Natural killer cell treated with Interleukin-12 subunit alpha and Interleukin-12 subunit beta and Interleukin-15 and Interleukin-18, amount 100 ng/mL, for 72 hours (primary cell): ENCODE measurements around the gene ACSM3. TPM values are rescaled to one million over a fixed set of nuclear protein-coding genes. Genes with fewer than 3 reads are reported as not detected.
A peak's percentile ranks its signal among the peaks of the same experiment; 100 is the strongest.
"Not testable (repeated sequence)": the region's sequence is repeated elsewhere in the genome, so short reads cannot be mapped to it uniquely, and the experiment has no call there.

Experiments
- ATAC-seq, 2 donors: fragments of 150-1000 bp; cut with Tn5 transposase in 1 of 2; sonication (Bioruptor Pico), chemical (Tn5 transposase) in 1 of 2; 2 replicates each; pipeline ENCODE4 v1.10.0; 2021
- DNase-seq: peaks from one replicate; pipeline ENCODE4 v3.0.0; 2022; ENCODE audit warnings: low spot score
- H3K27ac Mint-ChIP-seq, 2 donors: 1 replicate in 1 of 2; 2 replicates in 1 of 2; pipeline ENCODE4 v1.8.0; 2022; ENCODE audit warnings: mixed read lengths in 2 of 2, mild to moderate bottlenecking in 1 of 2, moderate library complexity in 1 of 2
- H3K27me3 Mint-ChIP-seq, 2 donors: 1 replicate in 1 of 2; 2 replicates in 1 of 2; pipeline ENCODE4 v1.8.0; 2022; ENCODE audit warnings: mixed read lengths in 2 of 2
- H3K36me3 Mint-ChIP-seq: one replicate; pipeline ENCODE4 v1.8.0; 2022; ENCODE audit warnings: mixed read lengths
- H3K4me1 Mint-ChIP-seq, 2 donors: 1 replicate in 1 of 2; 2 replicates in 1 of 2; pipeline ENCODE4 v1.8.0; 2022; ENCODE audit warnings: low read depth in 2 of 2, mixed read lengths in 2 of 2, mild to moderate bottlenecking in 1 of 2
- H3K4me3 Mint-ChIP-seq: one replicate; pipeline ENCODE4 v1.8.0; 2022; ENCODE audit warnings: mixed read lengths
- H3K9me3 Mint-ChIP-seq: 2 replicates; pipeline ENCODE4 v1.8.0; 2022; ENCODE audit warnings: mixed read lengths
- total RNA-seq, 2 donors: library from RNA; stranded (reverse); gene quantifications; one replicate each; pipeline ENCODE4 v1.2.3, GENCODE V29; 2022

Gene ACSM3
- total RNA-seq, 2 donors from 2014 or later = 1.5 to 7.2 TPM

DNA sequence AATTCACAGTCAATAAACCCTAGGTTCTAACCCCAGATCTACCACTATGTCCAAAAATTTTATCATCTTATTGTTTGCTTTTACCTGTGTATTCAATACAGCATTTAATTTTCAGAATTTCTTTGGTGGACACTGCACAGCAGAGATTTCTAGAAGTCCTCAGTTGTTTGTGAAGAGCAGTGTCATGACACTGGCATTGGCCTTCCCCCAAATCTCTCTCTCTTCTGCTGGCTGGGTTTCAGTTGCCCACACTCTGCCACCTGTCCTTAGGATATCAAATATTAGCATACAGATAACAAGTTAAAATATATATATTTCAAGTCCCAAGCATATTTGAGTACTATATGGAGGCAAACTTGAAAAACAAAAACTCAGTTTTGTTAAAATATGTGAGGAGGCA, 20.2 kb upstream of the ACSM3 start:
- DNase-seq (no peak), ATAC-seq (no peak)
- H3K36me3 Mint-ChIP-seq = peaks cover 9% of the 10 kb centered on the region
- H3K9me3 Mint-ChIP-seq = peaks cover 2% of the 10 kb centered on the region
- peaks cover 17 to 21% of the 10 kb centered on the region in 2 donors for H3K4me1 Mint-ChIP-seq
- no peak overlapping the region for H3K4me3 Mint-ChIP-seq
- no peak overlapping the region for H3K27ac Mint-ChIP-seq
- H3K27me3 Mint-ChIP-seq = no peaks in the 10 kb centered on the region

DNA sequence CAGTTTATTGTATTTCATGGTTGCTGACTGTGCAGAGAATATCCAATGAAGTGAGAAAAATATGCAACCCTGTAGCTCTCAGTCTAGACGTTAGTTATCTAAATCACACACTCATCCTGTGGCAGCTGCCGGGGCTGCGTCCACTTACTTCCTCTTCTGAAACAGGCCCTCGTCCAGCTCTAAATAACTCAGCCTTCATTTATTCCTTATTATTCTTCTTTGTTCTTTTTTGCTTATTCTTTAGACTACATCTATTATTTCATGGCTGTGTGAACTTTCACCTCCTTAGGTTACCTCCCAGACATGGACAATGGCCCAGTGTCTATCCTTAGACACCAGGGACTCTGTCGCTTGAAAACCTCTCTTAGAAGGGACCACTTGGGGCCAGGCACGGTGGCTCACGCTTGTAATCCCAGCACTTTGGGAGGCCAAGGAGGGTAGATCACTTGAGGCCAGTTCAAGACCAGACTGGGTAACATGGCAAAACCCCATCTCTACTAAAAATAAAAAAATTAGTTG, 18.8 kb upstream of the ACSM3 start:
- Mint-ChIP-seq H3K36me3 (peaks cover 9% of the 10 kb centered on the region), H3K4me1 (peaks cover 12 to 15% of the 10 kb centered on the region in 2 donors), H3K9me3 (peaks cover 2% of the 10 kb centered on the region), H3K27me3 (peaks cover 0 to 3% of the 10 kb centered on the region in 2 donors), H3K4me3 (no peak overlapping the region), H3K27ac (no peak overlapping the region)
- ATAC-seq = no peak
- no peak for DNase-seq

DNA sequence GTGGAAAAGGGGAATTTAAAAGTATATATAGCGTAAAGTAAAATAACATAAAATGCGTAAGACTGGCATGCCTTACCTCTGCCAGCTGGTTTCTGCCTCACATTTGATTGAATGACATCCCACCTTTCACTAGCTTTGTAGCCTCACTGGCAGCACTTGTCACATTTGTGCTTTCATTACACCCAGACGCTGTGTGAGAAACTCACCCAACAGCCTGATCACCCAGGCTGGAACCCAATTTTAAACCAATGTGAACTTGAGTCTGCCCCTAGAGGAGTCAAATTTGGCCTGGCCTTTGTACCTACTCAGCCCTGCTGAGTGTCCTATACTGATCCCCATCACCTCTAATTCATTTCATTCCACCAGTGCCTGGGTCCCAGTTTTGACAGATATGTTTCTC, 17.4 kb upstream of the ACSM3 start:
- H3K4me3 Mint-ChIP-seq = no peak overlapping the region
- H3K9me3 Mint-ChIP-seq = peaks cover 2% of the 10 kb centered on the region
- H3K36me3 Mint-ChIP-seq = peaks cover 9% of the 10 kb centered on the region
- ATAC-seq = no peak
- peaks cover 0 to 5% of the 10 kb centered on the region in 2 donors for H3K27me3 Mint-ChIP-seq
- DNase-seq = no peak
- H3K27ac Mint-ChIP-seq = no peak overlapping the region
- peaks cover 4 to 6% of the 10 kb centered on the region in 2 donors for H3K4me1 Mint-ChIP-seq

DNA sequence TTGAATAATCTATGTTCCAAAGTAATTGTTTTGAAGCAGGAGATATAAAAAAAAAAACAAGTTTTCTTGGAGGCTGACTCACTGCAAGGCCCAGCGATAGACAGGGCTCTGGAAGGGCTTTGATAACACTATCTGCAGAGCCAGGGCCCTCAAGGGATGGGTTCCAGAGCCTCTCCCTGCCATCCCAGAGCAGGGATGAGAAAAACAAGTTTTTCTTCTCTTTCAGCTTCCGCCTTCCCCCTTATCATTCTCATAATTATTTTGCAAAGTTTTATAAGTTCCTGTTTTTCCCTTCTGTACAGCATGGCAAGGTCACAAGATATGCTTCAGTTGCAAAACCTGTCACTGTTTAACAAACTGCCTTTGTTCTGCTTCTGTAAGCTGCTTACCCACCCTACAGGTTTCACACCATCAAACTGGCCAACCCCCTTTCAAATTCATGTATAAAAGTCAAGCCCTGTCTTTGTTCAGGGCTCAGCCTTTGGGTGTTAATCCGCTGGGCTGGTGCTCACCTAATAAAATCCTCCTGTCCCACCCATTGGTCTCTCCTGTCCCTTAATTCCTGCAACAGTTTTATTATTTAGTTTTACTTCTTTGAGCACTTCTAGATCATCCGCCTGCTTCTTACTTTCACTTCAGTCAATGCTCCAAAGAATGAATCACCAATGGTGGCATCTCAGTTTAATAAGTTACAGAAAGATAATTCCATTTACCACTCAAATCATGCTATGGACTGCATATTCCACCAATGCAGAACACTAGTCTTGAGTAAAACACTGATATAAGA, 16.6 kb upstream of the ACSM3 start:
- peaks cover 9% of the 10 kb centered on the region for H3K36me3 Mint-ChIP-seq
- peaks cover 0 to 8% of the 10 kb centered on the region in 2 donors for H3K27me3 Mint-ChIP-seq
- H3K9me3 Mint-ChIP-seq = peaks cover 2% of the 10 kb centered on the region
- DNase-seq (no peak), ATAC-seq (no peak)
- H3K27ac Mint-ChIP-seq = no peak overlapping the region
- no peak overlapping the region for H3K4me3 Mint-ChIP-seq
- no peaks in the 10 kb centered on the region for H3K4me1 Mint-ChIP-seq

DNA sequence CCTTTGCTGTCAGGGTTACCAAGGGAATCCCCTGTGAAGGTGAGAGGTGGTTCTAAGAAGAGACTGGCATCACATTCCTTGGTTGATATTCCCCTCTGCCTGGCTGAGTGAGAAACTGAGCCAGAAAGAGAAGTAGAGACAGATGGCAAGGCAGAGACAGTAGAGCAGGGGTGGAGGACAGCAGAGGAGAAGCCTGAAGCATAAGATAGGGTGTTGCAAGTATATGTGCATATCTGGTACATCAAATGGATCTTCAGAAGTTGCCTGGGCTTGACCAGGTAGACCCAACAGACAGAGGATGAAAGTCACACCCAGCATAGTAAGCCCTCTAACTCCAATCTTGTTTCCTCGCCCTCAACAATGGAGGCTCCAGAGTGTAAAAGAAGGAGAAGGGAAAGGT, 14.3 kb upstream of the ACSM3 start:
- Mint-ChIP-seq H3K27me3 (peaks cover 10 to 14% of the 10 kb centered on the region in 2 donors), H3K4me3 (no peak overlapping the region), H3K9me3 (peaks cover 2% of the 10 kb centered on the region), H3K36me3 (peaks cover 13% of the 10 kb centered on the region), H3K27ac (no peak overlapping the region), H3K4me1 (no peaks in the 10 kb centered on the region)
- DNase-seq (no peak), ATAC-seq (no peak)

DNA sequence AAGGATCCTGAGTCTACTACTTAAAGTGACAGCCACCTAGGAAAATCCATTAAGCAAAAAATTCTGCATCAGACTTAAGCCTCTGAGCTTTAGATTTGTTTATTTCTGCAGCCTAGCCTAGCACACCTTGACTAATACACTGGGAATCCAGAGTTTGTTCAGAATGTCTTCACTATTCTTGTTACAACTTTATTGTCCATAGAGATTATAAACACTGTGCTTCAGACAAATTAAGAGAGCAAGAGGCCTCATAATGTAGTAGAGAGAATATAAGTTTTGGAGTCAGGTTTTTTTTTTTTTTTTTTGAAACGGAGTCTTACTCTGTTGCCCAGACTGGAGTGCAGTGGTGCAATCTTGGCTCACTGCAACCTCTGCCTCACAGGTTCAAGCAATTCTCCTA, 13.3 kb upstream of the ACSM3 start:
- Mint-ChIP-seq H3K9me3 (peaks cover 2% of the 10 kb centered on the region), H3K4me1 (no peaks in the 10 kb centered on the region), H3K27me3 (peaks cover 10 to 14% of the 10 kb centered on the region in 2 donors), H3K27ac (no peak overlapping the region), H3K4me3 (no peak overlapping the region), H3K36me3 (peaks cover 13% of the 10 kb centered on the region)
- ATAC-seq (no peak), DNase-seq (no peak)

DNA sequence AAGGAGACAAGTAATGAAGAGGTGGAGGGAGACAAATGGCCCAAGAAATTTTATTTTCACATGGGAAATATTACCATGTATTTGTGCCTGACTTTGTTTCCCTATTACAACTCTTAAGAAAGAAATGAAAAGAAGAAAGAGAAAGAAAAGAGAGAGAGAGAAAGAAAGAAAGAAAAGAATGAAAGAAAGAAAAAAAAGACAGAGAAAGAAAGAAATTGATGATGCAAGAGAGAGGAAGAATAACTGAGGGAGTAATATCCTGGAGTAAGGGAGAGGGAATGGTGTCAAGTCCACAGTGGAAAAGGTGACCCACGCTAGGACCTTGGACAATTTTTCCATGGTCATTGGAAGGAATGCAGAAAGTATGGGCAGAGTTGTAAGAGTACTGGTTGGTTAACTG, 10.1 kb upstream of the ACSM3 start:
- Mint-ChIP-seq H3K4me1 (no peaks in the 10 kb centered on the region), H3K27me3 (peaks cover 10 to 14% of the 10 kb centered on the region in 2 donors), H3K27ac (no peak overlapping the region), H3K36me3 (peaks cover 4% of the 10 kb centered on the region), H3K4me3 (no peak overlapping the region), H3K9me3 (no peaks in the 10 kb centered on the region)
- DNase-seq (no peak), ATAC-seq (no peak)

DNA sequence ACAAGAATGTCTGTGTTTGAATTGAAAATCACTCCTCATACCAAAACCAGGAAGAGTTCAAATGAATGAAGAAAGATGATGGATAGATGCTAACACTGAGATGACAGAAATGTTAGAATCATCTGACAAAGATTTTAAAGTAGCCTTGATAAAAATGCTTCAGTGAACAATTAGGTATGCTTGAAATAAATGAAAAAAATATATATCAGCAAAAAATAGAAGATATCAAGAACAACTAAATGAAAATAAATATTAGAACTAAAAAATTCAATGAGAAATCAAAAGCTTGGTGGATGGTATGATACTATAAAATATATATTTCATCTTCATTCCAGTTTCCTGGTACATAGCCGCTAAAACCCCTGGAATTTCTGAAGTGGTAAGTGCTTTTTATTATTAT, 8.6 kb upstream of the ACSM3 start:
- peaks cover 2% of the 10 kb centered on the region for H3K9me3 Mint-ChIP-seq
- H3K27ac Mint-ChIP-seq = no peak overlapping the region
- ATAC-seq (no peak), DNase-seq (no peak)
- H3K4me1 Mint-ChIP-seq = no peaks in the 10 kb centered on the region
- peaks cover 4% of the 10 kb centered on the region for H3K36me3 Mint-ChIP-seq
- peaks cover 7 to 14% of the 10 kb centered on the region in 2 donors for H3K27me3 Mint-ChIP-seq
- no peak overlapping the region for H3K4me3 Mint-ChIP-seq

DNA sequence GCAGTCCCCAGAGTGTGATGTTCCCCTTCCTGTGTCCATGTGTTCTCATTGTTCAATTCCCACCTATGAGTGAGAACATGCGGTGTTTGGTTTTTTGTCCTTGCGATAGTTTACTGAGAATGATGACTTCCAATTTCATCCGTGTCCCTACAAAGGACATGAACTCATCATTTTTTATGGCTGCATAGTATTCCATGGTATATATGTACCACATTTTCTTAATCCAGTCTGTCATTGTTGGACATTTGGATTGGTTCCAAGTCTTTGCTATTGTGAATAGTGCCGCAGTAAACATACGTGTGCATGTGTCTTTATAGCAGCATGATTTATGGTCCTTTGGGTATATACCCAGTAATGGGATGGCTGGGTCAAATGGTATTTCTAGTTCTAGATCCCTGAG, 8.0 kb upstream of the ACSM3 start:
- H3K9me3 Mint-ChIP-seq, H3K36me3 Mint-ChIP-seq, DNase-seq, ATAC-seq, H3K4me3 Mint-ChIP-seq, H3K4me1 Mint-ChIP-seq, H3K27ac Mint-ChIP-seq: not testable (repeated sequence)
- peaks cover 5 to 14% of the 10 kb centered on the region in 2 donors for H3K27me3 Mint-ChIP-seq

DNA sequence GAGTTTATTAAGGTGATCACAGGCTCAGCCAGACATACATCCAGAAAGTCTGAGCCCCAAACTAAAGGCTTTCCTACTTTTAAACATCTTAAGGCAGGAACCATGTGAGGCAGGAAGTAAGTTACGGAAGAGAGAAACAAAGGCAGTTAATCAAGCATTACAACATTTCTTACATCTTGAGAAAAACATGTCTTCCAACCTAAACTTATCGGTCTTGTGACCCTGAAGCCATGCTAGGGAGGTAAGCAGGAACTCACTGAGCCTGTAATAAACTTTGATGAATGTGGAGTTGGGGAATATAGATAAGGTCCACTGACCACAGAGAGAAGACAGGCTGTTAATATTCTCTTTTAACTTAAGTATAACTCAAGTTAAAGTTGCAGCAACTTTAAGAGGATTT, 3.5 kb upstream of the ACSM3 start:
- Mint-ChIP-seq H3K27me3 (no peaks in the 10 kb centered on the region), H3K4me1 (peaks cover 9 to 12% of the 10 kb centered on the region in 2 donors), H3K27ac (no peak overlapping the region), H3K9me3 (peaks cover 2% of the 10 kb centered on the region), H3K4me3 (no peak overlapping the region), H3K36me3 (no peaks in the 10 kb centered on the region)
- DNase-seq = no peak
- ATAC-seq = no peak

DNA sequence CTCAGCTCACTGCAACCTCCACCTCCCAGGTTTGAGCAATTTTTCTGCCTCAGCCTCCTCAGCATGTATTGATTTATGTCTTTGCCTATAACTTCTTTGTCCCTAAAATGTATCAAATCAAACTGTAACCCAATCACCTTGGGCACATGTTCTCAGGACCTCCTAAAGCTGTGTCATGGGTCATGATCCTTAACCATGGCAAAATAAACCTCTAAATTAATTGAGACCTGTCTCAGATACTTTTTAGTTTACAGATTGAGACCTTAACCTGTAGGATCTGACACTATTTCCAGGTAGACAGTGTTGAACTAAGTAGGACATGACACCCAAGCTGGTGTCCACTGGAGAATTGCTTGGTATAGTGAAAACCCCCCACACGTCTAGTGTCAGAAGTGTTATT, 2.6 kb upstream of the ACSM3 start:
- no peak for ATAC-seq
- no peaks in the 10 kb centered on the region for H3K27me3 Mint-ChIP-seq
- H3K36me3 Mint-ChIP-seq = no peaks in the 10 kb centered on the region

DNA sequence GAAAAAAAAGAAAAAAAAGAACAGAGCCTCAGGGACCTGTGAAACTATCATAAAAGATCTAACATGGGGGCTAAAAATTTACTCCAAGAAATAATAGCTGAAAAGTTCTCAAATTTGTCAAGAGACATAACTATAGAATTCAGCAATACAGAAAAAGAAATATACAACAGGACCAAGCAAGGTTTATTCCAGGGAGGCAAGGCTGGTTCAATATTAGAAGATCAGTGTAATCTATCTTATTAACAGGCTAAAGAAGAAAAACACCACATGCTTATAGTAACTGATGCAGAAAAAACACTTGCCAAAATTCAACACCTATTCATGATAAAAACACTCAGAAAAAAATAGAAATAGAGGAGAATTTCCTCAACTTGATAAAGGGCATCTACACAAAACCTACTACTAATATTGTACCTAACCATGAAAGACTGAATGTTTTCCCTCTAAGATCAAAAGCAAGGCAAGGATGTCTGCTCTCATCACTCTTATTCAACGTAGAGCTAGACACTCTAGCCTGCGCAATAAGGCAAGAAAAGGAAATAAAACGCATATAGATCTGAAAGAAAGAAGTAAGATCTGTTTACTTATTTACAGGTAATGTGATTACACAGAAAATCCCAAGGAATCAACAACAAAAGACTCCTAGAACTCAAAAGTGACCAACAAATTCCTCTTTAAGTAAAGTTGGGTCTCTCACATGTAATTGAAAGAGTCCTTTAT, 1.2 kb upstream of the ACSM3 start:
- peak overlapping the region; percentile 75 to 91 for H3K27ac Mint-ChIP-seq
- ATAC-seq (no peak), DNase-seq (no peak)
- H3K27me3 Mint-ChIP-seq = no peaks in the 10 kb centered on the region
- H3K36me3 Mint-ChIP-seq = no peaks in the 10 kb centered on the region
- peaks cover 9 to 12% of the 10 kb centered on the region in 2 donors for H3K4me1 Mint-ChIP-seq
- H3K9me3 Mint-ChIP-seq = peaks cover 2% of the 10 kb centered on the region
- peak overlapping the region; percentile 89 for H3K4me3 Mint-ChIP-seq

More for the DNA sequence above, 2.6 kb upstream of the ACSM3 start:
- peaks cover 2% of the 10 kb centered on the region for H3K9me3 Mint-ChIP-seq
- no peak overlapping the region for H3K27ac Mint-ChIP-seq
- H3K4me3 Mint-ChIP-seq = no peak overlapping the region
- no peak for DNase-seq
- peaks cover 9 to 12% of the 10 kb centered on the region in 2 donors for H3K4me1 Mint-ChIP-seq

DNA sequence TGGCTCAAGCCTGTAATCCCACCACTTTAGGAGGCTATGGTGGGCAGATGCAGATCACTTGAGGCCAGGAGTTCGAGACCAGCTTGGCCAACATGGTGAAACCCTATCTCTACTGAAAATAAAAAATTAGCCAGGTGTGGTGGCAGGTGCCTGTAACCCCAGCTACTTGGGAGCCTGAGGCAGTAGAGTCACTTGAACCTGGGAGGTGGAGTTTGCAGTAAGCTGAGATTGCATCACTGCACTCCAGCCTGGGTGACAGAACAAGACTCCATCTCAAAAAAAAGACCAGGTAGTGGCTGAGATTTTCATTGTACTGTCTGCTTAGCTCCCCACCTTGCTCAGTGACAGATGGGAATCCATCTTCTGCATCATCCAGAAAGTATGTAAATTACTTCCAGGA, 634 bp downstream of the ACSM3 start:
- not testable (repeated sequence) for H3K9me3 Mint-ChIP-seq, H3K36me3 Mint-ChIP-seq, H3K27me3 Mint-ChIP-seq, H3K4me3 Mint-ChIP-seq, DNase-seq, ATAC-seq
- H3K27ac Mint-ChIP-seq = peak overlapping the region in 1 of 2 donors; percentile 91
- peaks cover 9 to 12% of the 10 kb centered on the region in 2 donors for H3K4me1 Mint-ChIP-seq

DNA sequence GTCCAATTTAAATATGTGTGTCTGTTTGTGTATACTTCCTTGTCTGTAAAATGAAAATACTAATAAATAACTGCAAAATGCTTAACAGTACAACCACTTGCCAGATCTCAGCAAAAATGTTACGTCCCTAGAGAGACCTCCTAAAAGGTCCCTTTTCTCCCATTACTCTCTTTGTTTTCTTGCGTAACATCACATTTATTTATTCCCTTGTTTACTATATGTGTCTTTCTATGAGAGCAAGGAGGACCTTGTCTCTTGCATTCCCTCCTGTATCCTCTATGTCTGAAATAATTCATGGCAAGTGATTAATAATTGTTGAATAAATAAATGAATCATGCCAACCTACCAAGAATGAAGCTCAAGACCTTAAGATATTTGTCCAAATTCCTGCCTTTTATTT, 1.9 kb downstream of the ACSM3 start:
- H3K4me3 Mint-ChIP-seq = no peak overlapping the region
- peaks cover 9 to 12% of the 10 kb centered on the region in 2 donors for H3K4me1 Mint-ChIP-seq
- H3K27me3 Mint-ChIP-seq = no peaks in the 10 kb centered on the region
- DNase-seq = no peak
- no peak overlapping the region for H3K27ac Mint-ChIP-seq
- no peaks in the 10 kb centered on the region for H3K36me3 Mint-ChIP-seq
- no peak for ATAC-seq
- no peaks in the 10 kb centered on the region for H3K9me3 Mint-ChIP-seq
